Kidney (tissue), 14 donors: Measurements from ENCODE around the gene RASA3. TPM values are rescaled to one million over a fixed set of nuclear protein-coding genes. Genes with fewer than 3 reads are reported as not detected.
"Not testable (repeated sequence)": the region's sequence is repeated elsewhere in the genome, so short reads cannot be mapped to it uniquely, and the experiment has no call there.

Experiments
- DNase-seq, 5 donors: peaks; one replicate each; pipeline ENCODE4 v3.0.0-alpha.2; 2013 to 2020
- FAIRE-seq: peaks from 2 replicates; lab custom pipeline; 2012; peaks lifted over from hg19 to GRCh38; lab: Jason Lieb, UNC
- H3K27ac ChIP-seq, 2 donors: one replicate each; pipeline ENCODE4 v1.7.0; 2013; ENCODE audit warnings: low read depth in 2 of 2, low read length in 2 of 2, inconsistent platforms in 1 of 2
- H3K27me3 ChIP-seq: one replicate; pipeline ENCODE4 v1.7.1; 2013; ENCODE audit warnings: low read length, inconsistent platforms; ENCODE audit not compliant: control insufficient read depth, insufficient read depth
- H3K36me3 ChIP-seq, 3 donors: one replicate each; pipeline versions ENCODE4 v1.7.0 to v1.7.1; 2013; ENCODE audit warnings: low read length in 3 of 3, control low read depth in 1 of 3, inconsistent platforms in 1 of 3; ENCODE audit not compliant: insufficient read depth in 3 of 3, control insufficient read depth in 2 of 3
- H3K4me1 ChIP-seq, 3 donors: one replicate each; pipeline versions ENCODE4 v1.7.0 to v1.7.1; 2013; ENCODE audit warnings: low read length in 3 of 3, inconsistent platforms in 1 of 3, low read depth in 1 of 3; ENCODE audit not compliant: control insufficient read depth in 2 of 3, insufficient read depth in 2 of 3
- H3K4me3 ChIP-seq, 3 donors: one replicate each; pipeline versions ENCODE4 v1.7.0 to v1.8.1; 2013; ENCODE audit warnings: low read length in 3 of 3, control low read depth in 1 of 3, inconsistent platforms in 1 of 3
- H3K9ac ChIP-seq, 3 donors: one replicate each; pipeline versions ENCODE4 v1.7.0 to v1.7.1; 2013; ENCODE audit warnings: low read length in 3 of 3, control low read depth in 1 of 3, inconsistent platforms in 1 of 3
- H3K9me3 ChIP-seq, 3 donors: one replicate each; pipeline versions ENCODE4 v1.7.0 to v1.7.1; 2013; ENCODE audit warnings: low read length in 3 of 3, control low read depth in 1 of 3, inconsistent platforms in 1 of 3; ENCODE audit not compliant: control insufficient read depth in 2 of 3, insufficient read depth in 1 of 3
- CTCF ChIP-seq: IDR thresholded peaks from 3 replicates; pipeline ENCODE4 v1.5.1; 2012; ENCODE audit warnings: mild to moderate bottlenecking, moderate library complexity, borderline replicate concordance; ENCODE audit not compliant: insufficient read depth; ENCODE audit errors: extremely low read depth
- intact Hi-C: fragments of 100-400 bp; cut with DNase I; formaldehyde crosslinking; loops from one replicate; pipeline ENCODE4 v1.11.1; 2022
- polyA plus RNA-seq: library from polyadenylated mRNA; stranded (reverse); fragments of 350-450 nt; fragmentation: Illumina TruSeq; extraction: RNeasy Lipid Tissue Mini Kit (QIAGEN cat#74804); gene quantifications from one replicate; pipeline ENCODE4 v1.2.3, GENCODE V29; 2014; ENCODE audit warnings: low read depth, low replicate concordance; ENCODE audit not compliant: insufficient read depth
- total RNA-seq: library from RNA; stranded (reverse); fragmentation: NEBNext Ultra II Directional; extraction: Animal tissue kit (Norgen Biotek cat#: 25700); gene quantifications from one replicate; pipeline ENCODE4 v1.2.1, GENCODE V29; 2021
- donor health status: control.
- donor health status: control.
- donor health status: control.
- donor health status: control.
- donor health status: control.
- donor health status: DM: yes; HTN: yes; CAD: no.
- donor health status: Normal renal cell carcinoma (clear cell type).

RASA3 gene
- total and polyA plus RNA-seq, 2 donors from 2014 or later = 4.2 to 28.8 TPM

DNA sequence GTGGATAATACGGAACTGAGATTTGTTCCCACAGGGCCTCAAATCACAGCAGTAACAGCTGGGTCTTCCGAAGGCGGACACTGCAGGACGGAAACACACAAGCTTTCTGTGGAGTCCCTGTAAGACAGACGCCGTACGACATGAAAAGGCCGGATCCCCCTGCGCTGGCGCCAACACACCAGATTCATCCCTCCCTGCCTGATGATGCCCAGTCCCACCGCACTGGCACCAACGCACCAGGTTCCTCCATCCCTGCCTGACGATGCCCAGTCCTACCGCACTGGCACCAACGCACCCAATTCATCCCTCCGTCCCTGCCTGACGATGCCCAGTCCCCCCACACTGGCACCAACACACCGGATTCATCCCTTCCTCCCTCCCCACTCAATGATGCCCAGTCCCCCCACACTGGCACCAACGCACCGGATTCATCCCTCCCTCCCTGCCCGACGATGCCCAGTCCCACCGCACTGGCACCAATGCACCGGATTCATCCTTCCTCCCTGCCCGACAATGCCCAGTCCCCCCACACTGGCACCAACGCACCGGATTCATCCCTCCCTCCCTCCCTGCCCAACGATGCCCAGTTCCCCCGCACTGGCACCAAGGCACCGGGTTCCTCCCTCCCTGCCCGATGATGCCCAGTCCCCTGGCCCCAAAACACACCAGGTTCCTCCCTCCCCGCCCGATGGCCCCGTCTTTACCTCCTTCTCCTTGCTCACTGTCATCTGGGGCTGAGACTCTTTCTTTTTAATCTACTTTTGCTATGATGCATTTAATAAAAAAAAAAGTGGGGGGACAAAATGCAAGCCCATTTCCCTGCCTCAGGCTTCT, 55.1 kb downstream of the RASA3 start:
- Histone ChIP-seq H3K4me3 (no peak overlapping the region), H3K27ac (no peak overlapping the region), H3K36me3 (peaks cover 0 to 2% (median 0%) of the 10 kb centered on the region in 3 donors), H3K4me1 (peaks cover 0 to 2% (median 0%) of the 10 kb centered on the region in 3 donors), H3K27me3 (no peaks in the 10 kb centered on the region), H3K9ac (no peak overlapping the region), H3K9me3 (no peaks in the 10 kb centered on the region)
- intact Hi-C loops = no loop called here
- FAIRE-seq (no peak), DNase-seq (peak in 2 of 5 donors; percentile 47 to 50)
- TF ChIP-seq CTCF = no peak

DNA sequence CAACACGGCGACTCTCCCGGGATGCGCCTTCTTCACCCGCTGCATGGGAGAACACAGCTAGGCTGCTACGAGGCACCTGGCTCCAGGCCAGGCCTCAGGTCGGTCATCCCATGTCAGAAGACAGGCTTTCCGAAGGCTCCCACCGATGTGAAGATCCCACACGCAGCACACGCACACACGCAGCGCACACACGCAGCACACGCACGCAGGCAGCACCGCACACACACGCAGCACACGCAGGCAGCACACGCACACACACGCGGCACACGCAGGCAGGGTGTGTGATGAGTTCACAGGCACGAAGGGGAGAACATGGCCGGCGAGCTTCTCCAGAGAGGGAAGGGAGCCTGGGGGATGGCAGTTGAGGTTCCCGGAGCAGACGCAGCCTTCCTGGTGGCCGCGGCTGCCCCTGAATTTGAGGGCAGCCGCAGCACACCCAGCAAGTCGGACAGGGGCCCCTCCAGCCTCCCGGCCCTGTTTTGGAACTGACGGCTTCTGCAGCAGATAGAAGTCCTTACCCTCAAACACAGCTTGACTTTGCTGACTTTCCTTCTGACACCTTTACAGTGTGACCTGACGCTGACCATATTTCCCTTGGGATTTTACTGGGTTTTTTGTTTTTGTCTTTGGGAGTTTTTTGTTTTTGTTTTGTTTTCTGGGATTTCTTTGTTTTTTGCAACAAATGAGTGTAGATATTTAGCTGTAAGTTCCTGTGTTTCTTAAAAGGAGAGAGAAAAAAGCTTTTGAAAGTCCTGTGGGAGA, 55.9 kb downstream of the RASA3 start:
- no peak for FAIRE-seq
- H3K27ac ChIP-seq = no peak overlapping the region
- no peak overlapping the region for H3K9ac ChIP-seq
- no peak for TF ChIP-seq CTCF
- no peak overlapping the region for H3K4me3 ChIP-seq
- H3K36me3 ChIP-seq = peaks cover 0 to 2% (median 0%) of the 10 kb centered on the region in 3 donors
- peaks cover 0 to 2% (median 0%) of the 10 kb centered on the region in 3 donors for H3K4me1 ChIP-seq
- H3K27me3 ChIP-seq = no peaks in the 10 kb centered on the region
- intact Hi-C loops = no loop called here
- H3K9me3 ChIP-seq = no peaks in the 10 kb centered on the region
- DNase-seq = peak in 2 of 5 donors; percentile 21 to 66

- peak in 1 of 5 donors; percentile 36 for DNase-seq
- H3K9ac ChIP-seq, H3K4me3 ChIP-seq, H3K4me1 ChIP-seq, H3K9me3 ChIP-seq, FAIRE-seq, intact Hi-C loops, H3K27me3 ChIP-seq, H3K36me3 ChIP-seq, H3K27ac ChIP-seq: not testable (repeated sequence)
Observed at GRCh38 chr13:114075811-114076210, 56.6 kb downstream of the RASA3 start.
